NCI-H2081 treated with DMSO at 0.1 percent for 48 hours (cell line): ENCODE measurements around the gene ZBTB39.
"Not testable (repeated sequence)": the region's sequence is repeated elsewhere in the genome, so short reads cannot be mapped to it uniquely, and the experiment has no call there.

Experiments used
- DNase-seq: peaks from one replicate; lab custom pipeline; 2025; lab: John Stamatoyannopoulos, UW

The ZBTB39 gene

GRCh38 chr12:57031138-57031725 lies 24.9 kb upstream of the ZBTB39 start:
- DNase-seq, result no peak

- no peak for DNase-seq
These were observed 23.1 kb upstream of the ZBTB39 start for GRCh38 chr12:57029457-57029856.

- DNase-seq, result no peak
These were observed 21.4 kb upstream of the ZBTB39 start for GRCh38 chr12:57027805-57028153.

GRCh38 chr12:57027011-57027804 lies 20.9 kb upstream of the ZBTB39 start:
- DNase-seq, result no peak

- no peak for DNase-seq
These were observed 18.9 kb upstream of the ZBTB39 start for GRCh38 chr12:57025196-57025595.

- not testable (repeated sequence) for DNase-seq
These were observed 16.0 kb upstream of the ZBTB39 start for GRCh38 chr12:57022324-57022723.

GRCh38 chr12:57019983-57020719 lies 13.8 kb upstream of the ZBTB39 start:
- no peak for DNase-seq

GRCh38 chr12:57018906-57019305 lies 12.6 kb upstream of the ZBTB39 start:
- no peak for DNase-seq

- not testable (repeated sequence) for DNase-seq
These were observed 12.0 kb upstream of the ZBTB39 start for GRCh38 chr12:57018353-57018752.

GRCh38 chr12:57016348-57016747 lies 10.0 kb upstream of the ZBTB39 start, which contains the start of gene TAC3:
TSS of gene TAC3 (minus strand) at chr12:57016529. CDS start at chr12:57015797, 732 bp downstream.
- no peak for DNase-seq

- no peak for DNase-seq
These were observed 6.5 kb upstream of the ZBTB39 start for GRCh38 chr12:57012600-57013465.

GRCh38 chr12:57011438-57012424 lies 5.4 kb upstream of the ZBTB39 start:
- no peak for DNase-seq

GRCh38 chr12:57010627-57011247 lies 4.4 kb upstream of the ZBTB39 start:
- DNase-seq, result no peak

- no peak for DNase-seq
These were observed 3.7 kb upstream of the ZBTB39 start for GRCh38 chr12:57009949-57010626.

- DNase-seq, result no peak
These were observed 1.8 kb upstream of the ZBTB39 start for GRCh38 chr12:57008178-57008577.

GRCh38 chr12:57006809-57007475 lies 596 bp upstream of the ZBTB39 start:
- DNase-seq, result no peak

- no peak for DNase-seq
These were observed 1.7 kb downstream of the ZBTB39 start for GRCh38 chr12:57004651-57005050.

GRCh38 chr12:57003395-57003794 lies 3.0 kb downstream of the ZBTB39 start:
- DNase-seq, result no peak

GRCh38 chr12:57001448-57001906 lies 4.9 kb downstream of the ZBTB39 start:
- no peak for DNase-seq
